Activated CD4-positive, alpha-beta T cell treated with anti-CD3 and anti-CD28 coated beads, Interleukin-2, amount 10 ng/mL, durations not matched to agents 24 days and 14 days (primary cell): ENCODE data around the gene LHX8. TPM values are rescaled to one million over a fixed set of nuclear protein-coding genes. Genes with fewer than 3 reads are reported as not detected.
A peak's percentile ranks its signal among the peaks of the same experiment; 100 is the strongest.

Experiments used
- DNase-seq: peaks from one replicate; pipeline ENCODE4 v3.0.0; 2022
- H3K27ac Mint-ChIP-seq: one replicate; pipeline ENCODE4 v1.8.0; 2022; ENCODE audit warnings: mild to moderate bottlenecking, mixed read lengths
- H3K27me3 Mint-ChIP-seq: one replicate; pipeline ENCODE4 v1.8.0; 2022; ENCODE audit warnings: mixed read lengths
- H3K36me3 Mint-ChIP-seq: one replicate; pipeline ENCODE4 v1.8.0; 2022; ENCODE audit warnings: low read depth, mild to moderate bottlenecking, mixed read lengths
- H3K4me1 Mint-ChIP-seq: one replicate; pipeline ENCODE4 v1.8.0; 2021; ENCODE audit warnings: mixed read lengths
- H3K4me3 Mint-ChIP-seq: one replicate; pipeline ENCODE4 v1.8.0; 2022; ENCODE audit warnings: mild to moderate bottlenecking, moderate library complexity, mixed read lengths
- H3K9me3 Mint-ChIP-seq: one replicate; pipeline ENCODE4 v1.8.0; 2021; ENCODE audit warnings: mixed read lengths
- intact Hi-C: fragments of 100-400 bp; cut with micrococcal nuclease; formaldehyde crosslinking; loops from one replicate; pipeline ENCODE4 v1.15.1; 2023
- total RNA-seq: library from RNA; stranded (reverse); gene quantifications from 2 replicates; pipeline ENCODE4 v1.2.3, GENCODE V29; 2022

Gene LHX8
- total RNA-seq, 1 donor from 2014 or later, result not detected

DNA sequence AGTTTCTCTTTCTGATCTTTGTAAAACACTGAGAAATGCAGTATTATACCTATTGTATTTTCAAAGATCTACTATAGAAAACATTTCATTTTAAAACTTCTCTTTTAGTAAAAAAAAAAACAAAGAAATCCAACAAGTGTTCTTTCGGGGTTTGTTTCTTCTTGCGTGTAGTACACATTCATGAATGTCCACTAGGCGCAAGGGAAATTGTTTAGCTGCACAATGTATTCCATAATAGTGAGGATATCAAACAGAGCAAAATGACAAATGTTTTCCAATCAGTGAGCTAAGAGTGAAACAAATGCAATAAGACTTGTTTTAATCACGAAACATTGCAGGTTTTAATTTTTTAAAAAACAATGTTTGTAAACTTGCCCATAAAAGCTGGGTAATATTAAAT, 68.6 kb downstream of the LHX8 start:
- H3K36me3 Mint-ChIP-seq, result no peaks in the 10 kb centered on the region
- H3K4me1 Mint-ChIP-seq, result no peaks in the 10 kb centered on the region
- intact Hi-C loops, result no loop called here
- no peak overlapping the region for H3K4me3 Mint-ChIP-seq
- no peak overlapping the region for H3K27ac Mint-ChIP-seq
- no peak for DNase-seq
- H3K9me3 Mint-ChIP-seq, result no peaks in the 10 kb centered on the region
- H3K27me3 Mint-ChIP-seq, result no peaks in the 10 kb centered on the region

DNA sequence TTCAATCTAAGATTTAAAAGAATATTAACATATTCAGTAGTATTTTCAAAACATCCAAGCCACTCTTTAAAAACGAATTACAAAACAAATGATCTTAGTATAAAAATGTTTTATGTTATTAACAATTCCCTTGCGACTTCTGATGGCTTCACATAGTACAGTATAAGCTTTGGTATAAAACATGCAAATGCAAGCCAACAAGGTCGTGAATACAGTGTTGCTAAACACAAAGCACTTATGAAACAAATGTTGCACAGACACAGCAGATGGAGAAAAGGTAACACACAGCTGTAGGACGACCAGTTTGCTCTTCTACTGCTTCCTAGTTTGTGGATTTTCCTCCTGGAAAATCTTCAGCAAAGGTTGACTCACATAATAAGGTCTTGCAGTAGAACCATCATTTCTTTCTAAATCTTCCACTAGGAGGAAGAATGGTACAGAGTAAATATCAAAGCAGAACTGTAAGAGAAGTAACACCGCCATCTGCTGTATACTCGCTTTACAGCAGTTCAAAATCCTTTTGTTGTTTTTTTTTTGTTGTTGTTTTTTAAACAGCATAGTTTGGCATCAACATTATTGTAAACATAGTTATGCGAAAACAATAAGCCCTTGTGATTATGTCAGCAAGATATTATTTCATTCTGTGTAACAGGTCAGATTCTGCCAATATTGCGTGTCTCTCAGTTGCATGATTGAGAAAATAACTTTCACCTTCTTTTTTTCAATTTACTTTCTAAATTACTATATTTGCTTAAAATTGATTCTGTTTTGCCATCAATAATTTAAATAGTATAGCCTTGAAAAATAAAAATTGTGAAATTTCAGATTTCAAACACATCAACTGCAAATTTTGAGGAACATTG, 69.5 kb downstream of the LHX8 start:
- H3K27ac Mint-ChIP-seq, result no peak overlapping the region
- intact Hi-C loops, result no loop called here
- H3K9me3 Mint-ChIP-seq, result no peaks in the 10 kb centered on the region

DNA sequence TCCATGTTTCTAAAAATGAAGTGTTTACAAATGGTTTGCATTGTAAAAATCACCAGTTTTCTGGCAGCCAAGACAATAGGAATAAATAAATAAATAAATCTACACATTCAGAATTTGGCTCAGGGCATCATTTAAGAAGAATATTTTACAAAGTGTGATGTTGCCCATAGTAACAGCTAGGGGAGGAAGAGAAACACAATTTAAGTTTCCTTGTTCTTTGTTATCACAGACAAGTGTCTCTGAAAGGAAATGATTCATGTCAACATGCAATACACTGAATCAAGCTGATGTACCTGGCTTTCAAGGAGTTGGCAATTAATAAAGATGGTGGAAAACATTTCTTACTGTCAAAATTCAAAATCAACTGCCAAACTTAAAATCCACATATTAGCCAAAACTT, 74.7 kb downstream of the LHX8 start:
- no peaks in the 10 kb centered on the region for H3K27me3 Mint-ChIP-seq

More for the DNA sequence above, 69.5 kb downstream of the LHX8 start:
- no peaks in the 10 kb centered on the region for H3K27me3 Mint-ChIP-seq
- H3K36me3 Mint-ChIP-seq, result no peaks in the 10 kb centered on the region
- no peaks in the 10 kb centered on the region for H3K4me1 Mint-ChIP-seq
- H3K4me3 Mint-ChIP-seq, result no peak overlapping the region
- peak; percentile 55 for DNase-seq

More for the DNA sequence above, 74.7 kb downstream of the LHX8 start:
- no peaks in the 10 kb centered on the region for H3K36me3 Mint-ChIP-seq
- no peaks in the 10 kb centered on the region for H3K4me1 Mint-ChIP-seq
- H3K9me3 Mint-ChIP-seq, result no peaks in the 10 kb centered on the region
- no peak overlapping the region for H3K27ac Mint-ChIP-seq
- intact Hi-C loops, result no loop called here
- no peak for DNase-seq
- no peak overlapping the region for H3K4me3 Mint-ChIP-seq
